Measurements from ENCODE around the gene ATP2A1.
"Not testable (repeated sequence)": the region's sequence is repeated elsewhere in the genome, so short reads cannot be mapped to it uniquely, and the experiment has no call there.

The ATP2A1 gene

DNA sequence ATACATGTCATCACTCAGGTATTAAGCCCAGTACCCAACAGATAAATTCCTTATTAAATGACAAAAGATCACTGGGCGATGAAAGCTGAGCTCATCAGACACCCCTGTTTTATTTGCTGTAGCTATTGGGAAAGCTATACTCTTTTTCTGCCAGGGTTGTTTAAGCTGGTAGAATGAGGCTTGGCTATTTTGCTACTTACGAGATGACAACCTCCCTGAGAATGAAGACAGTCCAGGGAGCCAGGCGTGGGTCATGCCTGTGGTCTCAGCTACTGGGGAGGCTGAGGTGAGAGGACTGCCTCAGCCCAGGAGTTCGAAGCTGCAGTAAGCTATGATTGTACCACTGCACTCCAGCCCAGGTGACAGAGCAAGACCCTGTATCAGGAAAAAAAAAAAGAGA lies 19.0 kb upstream of the ATP2A1 start:
- no peak for DNase-seq (ENCODE audit: low spot score)

DNA sequence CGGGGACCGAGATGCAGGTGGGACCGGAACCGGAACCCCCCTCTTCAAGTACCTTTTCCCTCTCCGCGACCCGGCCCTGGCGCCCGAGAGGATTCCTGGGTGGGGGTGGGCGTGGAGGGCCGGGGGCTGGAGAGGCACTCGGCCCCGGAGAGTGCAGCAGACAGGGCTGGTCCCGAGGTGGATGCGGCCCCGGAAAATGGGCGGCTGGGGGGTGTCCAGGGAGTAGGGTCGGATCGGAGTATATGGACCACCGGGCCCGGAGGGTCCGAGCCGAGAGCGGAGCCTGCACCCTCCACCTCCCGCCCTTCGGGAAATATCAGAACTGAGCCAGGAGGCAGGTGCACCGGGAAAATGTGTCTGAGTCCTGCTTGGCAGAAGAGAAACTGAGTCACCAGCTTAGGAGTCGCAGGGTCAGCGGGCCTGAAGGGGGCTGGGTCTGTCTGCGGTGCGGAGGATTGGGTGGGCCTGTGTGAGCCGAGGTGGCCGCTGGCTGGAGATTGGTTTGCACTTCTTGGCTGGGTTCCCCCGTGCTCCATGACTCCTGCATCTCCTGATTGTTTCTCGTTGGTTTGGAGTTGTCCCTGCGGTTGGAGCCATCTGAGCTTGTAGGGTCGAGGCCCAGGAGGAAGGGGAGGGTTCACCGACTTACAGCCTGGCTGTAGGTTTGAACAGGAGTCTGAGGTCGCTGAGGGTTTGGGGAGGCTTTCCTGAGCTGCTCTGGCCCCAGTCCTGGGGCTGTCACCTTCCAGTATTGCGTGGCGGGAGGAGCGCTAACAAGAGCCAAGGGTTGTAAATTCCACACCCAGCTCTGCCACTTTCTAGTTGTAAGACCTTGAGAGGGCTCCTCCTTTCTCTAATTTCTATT lies 14.1 kb upstream of the ATP2A1 start:
- DNase-seq (ENCODE audit: low spot score), result peak; percentile 57

GRCh38 chr16:28865001-28865688 lies 13.1 kb upstream of the ATP2A1 start:
- no peak for DNase-seq (ENCODE audit: low spot score)

GRCh38 chr16:28865722-28866453 lies 12.4 kb upstream of the ATP2A1 start:
- DNase-seq (ENCODE audit: low spot score), result no peak

- DNase-seq (ENCODE audit: low spot score), result no peak
These were observed 11.9 kb upstream of the ATP2A1 start for GRCh38 chr16:28866454-28866804.

DNA sequence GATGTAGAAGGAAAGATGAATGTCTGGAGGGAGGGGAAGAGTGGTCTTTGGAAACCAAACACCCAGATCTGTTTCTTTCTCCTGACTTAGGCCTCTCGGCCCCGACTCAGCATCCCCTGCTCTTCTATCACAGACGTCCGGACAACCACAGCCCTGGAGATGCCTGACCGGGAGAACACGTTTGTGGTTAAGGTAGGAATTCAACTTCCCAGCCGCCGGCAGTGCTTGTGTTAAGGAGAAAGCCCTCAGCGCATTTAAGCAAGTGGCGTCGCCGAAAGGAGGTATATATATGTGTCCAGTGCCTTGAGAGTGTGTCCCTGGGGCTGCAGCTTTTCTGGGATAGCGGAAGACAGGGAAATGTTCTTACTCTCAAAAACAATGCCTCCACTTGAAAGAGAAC lies 11.0 kb upstream of the ATP2A1 start:
- no peak for DNase-seq (ENCODE audit: low spot score)

GRCh38 chr16:28867646-28868045 lies 10.6 kb upstream of the ATP2A1 start:
- DNase-seq (ENCODE audit: low spot score), result not testable (repeated sequence)

- no peak for DNase-seq (ENCODE audit: low spot score)
These were observed 9.1 kb upstream of the ATP2A1 start for GRCh38 chr16:28869201-28869600.

DNA sequence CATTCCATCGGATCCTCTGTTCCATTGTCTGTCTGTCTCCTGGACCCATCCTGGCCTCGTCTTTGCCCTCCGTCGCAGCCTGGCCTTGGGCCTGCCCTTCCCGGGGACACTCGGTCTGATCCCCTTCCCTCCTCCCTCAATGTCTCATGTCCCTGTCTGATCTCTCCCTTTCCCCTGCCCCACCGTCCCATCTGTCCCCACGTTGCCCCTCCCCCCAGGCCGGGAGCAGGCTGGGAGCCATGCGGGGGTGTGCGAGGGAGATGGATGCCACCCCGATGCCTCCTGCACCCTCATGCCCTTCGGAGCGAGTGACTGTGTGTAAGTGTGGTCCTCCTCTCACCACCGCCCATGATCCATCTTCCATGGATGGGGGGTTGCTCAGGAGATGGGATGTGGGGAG lies 5.3 kb upstream of the ATP2A1 start:
- DNase-seq (ENCODE audit: low spot score), result no peak

- peak; percentile 76 for DNase-seq (ENCODE audit: low spot score)
These were observed 4.6 kb upstream of the ATP2A1 start for GRCh38 chr16:28873543-28874201.

DNA sequence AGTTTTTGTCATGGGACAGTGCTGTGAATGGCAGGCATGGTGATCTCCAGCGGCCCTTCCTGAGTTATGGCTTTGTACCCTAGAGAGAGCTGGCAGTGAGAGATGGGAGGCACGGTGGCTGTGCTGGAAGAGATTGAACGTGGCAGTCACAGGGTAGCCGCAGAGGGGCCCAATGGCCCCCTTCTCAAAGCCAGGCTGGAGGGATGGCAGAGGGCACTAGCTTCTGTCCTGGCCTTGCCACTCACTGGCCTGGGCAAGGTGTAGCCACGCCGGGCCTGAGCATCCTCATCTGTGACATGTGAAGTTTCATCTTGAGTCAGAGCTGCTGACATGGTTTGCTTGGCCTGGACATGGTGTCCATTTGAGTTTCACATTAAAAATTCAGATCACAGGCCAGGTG lies 3.9 kb upstream of the ATP2A1 start:
- no peak for DNase-seq (ENCODE audit: low spot score)

DNA sequence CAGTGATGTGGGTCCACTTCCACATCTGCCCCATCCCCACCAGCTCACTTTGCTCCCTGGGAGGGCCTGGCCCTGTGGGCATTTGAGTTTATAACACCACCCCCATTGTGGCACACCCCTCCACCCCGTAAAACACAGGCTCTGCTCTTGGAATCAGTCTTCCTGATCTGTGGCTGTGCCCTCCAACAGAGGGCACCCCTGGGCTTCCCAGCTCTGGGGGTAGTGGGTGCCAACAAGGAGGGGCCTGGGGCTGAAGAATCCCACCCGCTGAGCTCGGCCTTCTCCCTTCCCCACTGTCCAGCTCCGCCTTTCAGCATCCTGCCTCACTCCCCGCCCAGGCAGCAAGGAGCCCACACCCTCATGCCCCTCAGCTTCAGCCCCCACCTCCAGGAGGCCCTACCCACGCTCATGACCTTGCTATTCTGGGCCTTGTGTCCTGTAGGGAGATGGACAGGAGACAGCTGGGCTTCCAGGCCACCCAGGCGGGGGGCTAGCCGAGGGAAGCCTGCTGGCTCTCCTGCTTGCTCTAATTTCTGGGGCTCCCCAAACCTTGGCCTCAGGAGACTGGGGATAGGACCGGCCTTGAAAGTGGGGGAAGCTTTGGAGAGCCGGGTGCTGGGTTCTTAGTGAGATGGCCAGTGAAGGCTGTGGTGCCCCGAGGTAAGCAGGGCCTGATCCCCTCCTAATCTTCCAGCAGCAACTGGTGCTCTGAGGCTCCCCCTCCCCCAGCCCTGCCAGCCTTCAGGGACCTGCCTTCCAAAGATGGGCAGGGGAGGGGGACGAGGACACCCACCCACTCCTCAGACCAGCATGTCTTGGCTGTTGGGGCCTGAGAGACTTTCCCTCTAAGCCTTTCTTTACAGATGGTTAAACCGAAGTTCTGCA lies 2.9 kb upstream of the ATP2A1 start:
- no peak for DNase-seq (ENCODE audit: low spot score)

GRCh38 chr16:28876019-28876659 lies 2.1 kb upstream of the ATP2A1 start:
- no peak for DNase-seq (ENCODE audit: low spot score)

DNA sequence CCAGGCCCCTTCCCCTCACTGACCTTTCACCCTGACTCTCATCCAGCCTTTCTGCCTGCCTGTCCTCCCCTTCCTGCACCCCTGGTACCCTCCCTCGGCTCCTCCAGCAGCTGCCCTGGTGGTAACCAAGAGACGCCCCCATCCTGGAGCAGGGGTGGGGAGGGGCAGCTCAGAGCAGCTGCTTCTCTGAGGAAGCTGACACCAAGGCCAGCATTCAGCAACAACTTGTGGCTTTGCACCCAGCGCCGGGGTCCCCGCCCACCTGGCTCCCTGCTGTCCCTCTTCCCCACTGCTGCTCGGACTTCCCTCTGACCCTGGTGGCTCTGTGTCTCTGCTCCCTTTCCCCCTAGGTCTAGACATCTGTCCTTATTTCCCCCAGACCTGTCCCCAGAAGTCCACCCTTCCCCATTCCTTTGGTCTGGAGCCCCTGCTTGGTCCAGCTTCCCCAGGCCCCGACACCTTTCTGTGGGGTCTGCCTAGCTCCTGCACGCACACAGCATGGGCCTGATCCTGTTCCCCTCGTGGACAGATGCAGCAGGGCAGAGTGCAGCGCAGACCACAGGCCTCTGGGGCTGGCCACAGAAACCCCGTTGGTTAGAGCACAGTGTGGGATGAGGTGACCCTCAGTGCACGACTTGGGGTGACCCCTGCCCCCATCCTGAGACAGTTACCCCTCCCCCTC lies 1.2 kb upstream of the ATP2A1 start:
- no peak for DNase-seq (ENCODE audit: low spot score)

- no peak for DNase-seq (ENCODE audit: low spot score)
These were observed 660 bp upstream of the ATP2A1 start for GRCh38 chr16:28877655-28878000.

DNA sequence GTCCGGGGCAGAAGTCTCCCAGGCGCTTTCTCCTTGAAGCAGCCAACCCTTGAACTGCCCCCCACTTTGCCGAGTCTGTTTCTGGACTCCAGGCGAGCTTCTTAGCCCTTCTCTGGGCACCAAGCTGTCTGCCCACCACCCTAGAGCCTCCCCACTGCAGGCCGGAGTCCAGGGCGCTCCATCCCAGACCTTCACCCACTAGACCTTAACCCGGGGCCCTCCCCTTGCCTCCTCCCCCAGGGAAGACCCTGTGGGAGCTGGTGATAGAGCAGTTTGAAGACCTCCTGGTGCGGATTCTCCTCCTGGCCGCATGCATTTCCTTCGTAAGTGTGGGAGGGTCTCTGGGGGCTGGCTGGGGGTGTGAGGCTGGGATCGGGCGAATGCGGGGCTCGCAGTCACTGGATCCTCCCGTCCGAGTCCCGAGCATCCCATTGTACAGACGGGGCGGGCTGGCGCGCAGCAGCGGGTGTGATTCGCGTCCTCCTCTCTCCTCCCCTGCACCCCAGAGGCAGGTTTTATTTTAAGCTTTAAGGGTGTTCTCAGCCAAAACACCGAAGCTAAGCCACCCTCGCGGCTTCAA lies 1.1 kb downstream of the ATP2A1 start:
- DNase-seq (ENCODE audit: low spot score), result no peak

DNA sequence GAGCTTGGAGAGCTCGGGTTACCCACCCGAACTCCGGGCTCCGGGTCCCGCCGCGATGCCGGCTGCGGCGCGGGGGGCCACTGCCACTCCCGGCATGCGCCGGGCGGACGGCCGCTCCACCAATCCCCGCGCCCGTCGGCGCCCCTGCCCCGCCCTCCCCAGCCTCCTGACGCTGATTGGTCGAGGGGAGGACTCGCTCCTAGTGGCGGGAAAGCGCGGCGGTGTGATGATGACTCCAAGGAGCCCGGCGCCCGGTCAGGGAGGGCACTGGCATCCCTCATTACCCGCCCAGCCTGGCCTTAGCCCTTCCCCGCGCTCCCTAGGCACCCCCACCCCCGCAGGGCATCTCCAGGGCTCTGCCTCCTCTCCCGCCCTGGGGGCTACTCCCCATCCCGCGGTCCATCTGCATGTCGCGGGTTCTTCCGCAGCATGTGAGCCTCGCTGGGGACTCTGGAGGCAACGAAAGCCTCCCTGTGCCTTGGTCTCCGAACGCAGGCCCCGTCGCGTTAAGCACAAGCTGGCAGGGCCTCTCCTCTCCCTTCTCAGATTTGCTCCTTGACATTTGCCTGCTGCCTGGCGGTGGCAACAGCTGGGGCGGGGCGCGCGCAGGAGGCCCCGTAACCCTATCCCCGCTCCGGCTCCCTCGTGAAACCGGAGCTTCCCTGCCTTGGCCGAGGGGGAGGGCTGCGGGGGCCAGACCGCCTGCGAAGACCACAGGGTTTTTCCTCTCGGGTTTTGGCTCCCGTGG lies 1.7 kb downstream of the ATP2A1 start:
- DNase-seq (ENCODE audit: low spot score), result peak; percentile 99

DNA sequence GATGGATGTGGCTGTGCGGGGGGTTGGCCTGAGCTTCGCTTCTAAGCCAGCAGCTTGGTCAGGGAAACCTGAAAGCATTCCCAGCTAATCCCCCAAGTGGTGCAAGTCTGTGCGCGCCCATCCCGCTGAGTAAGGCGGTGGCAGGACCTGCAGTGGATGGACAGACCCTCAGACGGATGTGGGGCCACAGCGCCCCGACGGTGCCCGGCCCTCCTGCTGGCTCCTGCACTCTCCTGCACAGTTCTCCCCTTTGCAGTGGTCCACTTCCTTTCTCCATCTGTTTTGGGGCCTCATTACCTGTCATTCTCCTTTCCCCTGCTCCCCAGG lies 2.3 kb downstream of the ATP2A1 start:
- no peak for DNase-seq (ENCODE audit: low spot score)

GRCh38 chr16:28880955-28881354 lies 2.7 kb downstream of the ATP2A1 start:
- no peak for DNase-seq (ENCODE audit: low spot score)
